GM21825 (cell line): Measurements from ENCODE around the gene BBS10.
"Not testable (repeated sequence)": the region's sequence is repeated elsewhere in the genome, so short reads cannot be mapped to it uniquely, and the experiment has no call there.

ENCODE experiments used
- ATAC-seq: cut with Tn5 transposase; IDR thresholded peaks from one replicate; pipeline ENCODE4 v1.9.1; 2021; ENCODE audit warnings: mild to moderate bottlenecking, moderate library complexity; ENCODE audit not compliant: unreplicated experiment

The BBS10 gene

DNA sequence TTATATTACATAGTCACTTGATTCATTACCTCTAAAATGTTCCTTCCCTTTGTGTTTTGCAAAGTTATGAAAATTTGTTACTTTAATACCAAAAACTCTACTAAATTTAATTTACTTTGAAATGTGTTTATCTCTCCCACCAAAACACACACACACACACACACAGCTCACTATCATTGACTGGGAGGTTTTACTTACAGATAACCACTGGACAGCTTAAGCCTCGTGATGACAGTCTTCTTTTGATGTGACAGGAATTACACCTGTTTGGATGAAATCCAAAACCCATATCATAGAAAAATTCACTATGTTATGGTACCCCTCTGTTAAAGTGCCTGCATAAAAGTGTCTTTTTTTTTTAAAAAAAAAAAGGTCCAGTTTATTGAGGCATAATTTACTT is 15.6 kb downstream of the BBS10 start:
- no peak for ATAC-seq

GRCh38 chr12:76329606-76330005 is 18.6 kb downstream of the BBS10 start:
- ATAC-seq, result no peak

- no peak for ATAC-seq
These were observed 19.1 kb downstream of the BBS10 start for GRCh38 chr12:76329159-76329558.

DNA sequence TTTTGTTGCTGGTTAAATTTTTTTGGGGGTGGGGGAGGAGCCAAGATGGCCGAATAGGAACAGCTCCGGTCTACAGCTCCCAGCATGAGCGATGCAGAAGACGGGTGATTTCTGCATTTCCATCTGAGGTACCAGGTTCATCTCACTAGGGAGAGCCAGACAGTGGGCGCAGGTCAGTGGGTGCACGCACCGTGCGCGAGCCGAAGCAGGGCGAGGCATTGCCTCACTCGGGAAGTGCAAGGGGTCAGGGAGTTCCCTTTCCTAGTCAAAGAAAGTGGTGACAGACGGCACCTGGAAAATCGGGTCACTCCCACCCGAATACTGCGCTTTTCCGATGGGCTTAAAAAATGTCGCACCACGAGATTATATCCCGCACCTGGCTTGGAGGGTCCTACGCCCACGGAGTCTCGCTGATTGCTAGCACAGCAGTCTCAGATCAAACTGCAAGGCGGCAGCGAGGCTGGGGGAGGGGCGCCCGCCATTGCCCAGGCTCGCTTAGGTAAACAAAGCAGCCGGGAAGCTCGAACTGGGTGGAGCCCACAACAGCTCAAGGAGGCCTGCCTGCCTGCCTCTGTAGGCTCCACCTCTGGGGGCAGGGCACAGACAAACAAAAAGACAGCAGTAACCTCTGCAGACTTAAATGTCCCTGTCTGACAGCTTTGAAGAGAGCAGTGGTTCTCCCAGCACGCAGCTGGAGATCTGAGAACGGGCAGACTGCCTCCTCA is 28.5 kb downstream of the BBS10 start:
- ATAC-seq, result not testable (repeated sequence)

DNA sequence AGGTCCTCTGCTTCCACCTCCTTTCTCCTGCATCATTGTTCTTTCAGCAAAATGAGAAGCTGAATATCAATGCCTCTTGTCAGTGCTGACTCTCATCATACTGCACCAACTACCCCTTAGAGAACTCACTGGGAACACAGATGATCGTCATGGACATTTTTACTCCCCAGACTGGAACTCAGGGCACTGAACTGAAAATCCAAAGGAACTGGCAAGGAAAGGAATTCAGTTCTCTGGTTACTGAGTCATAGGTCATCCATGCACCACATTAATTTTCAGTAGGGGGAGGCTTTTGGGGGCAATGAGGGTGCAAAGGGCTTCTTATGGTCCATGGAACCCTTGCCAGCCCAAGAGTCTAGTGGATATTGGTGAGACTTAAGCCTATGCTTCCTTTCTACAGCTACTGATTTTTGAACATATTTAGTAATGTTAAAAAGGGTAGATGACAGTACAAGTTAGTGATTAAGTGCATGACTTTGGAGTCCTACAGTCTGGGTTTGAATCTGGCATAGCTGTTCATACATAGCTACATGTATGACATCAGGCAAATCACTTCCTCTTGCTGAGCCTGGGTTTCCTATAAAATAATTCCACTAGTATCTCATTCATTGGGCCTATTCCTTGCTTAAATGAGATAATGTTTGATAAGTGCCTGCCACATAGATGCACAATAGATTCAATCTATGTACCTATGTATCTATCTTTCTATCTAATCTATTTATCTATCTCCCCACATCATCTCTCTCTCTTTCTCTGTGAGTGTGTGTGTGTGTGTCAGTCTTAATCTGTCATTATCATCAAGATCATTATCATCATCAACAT is 29.2 kb downstream of the BBS10 start:
- ATAC-seq, result no peak

GRCh38 chr12:76317976-76318375 is 30.2 kb downstream of the BBS10 start:
- no peak for ATAC-seq

DNA sequence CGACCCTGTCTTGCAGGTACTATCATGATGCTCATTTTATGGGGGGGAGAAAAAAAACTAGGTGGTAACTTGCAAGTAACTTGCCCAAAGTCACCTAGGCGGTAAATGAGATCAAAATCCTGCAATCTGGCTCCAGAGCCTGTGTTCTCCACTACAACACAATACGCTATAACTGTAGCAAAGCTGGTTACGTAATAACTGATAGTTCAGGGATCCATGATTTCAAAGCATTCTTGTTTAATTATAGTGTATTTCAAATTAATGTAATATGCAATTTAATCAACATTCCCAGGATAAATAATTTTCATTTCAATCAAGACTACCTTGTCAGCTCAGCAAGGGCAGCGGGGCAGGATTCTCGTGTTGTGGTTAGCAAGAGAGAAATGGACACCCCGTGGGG is 31.7 kb downstream of the BBS10 start:
- ATAC-seq, result no peak

GRCh38 chr12:76313299-76313698 is 34.9 kb downstream of the BBS10 start:
- no peak for ATAC-seq

- no peak for ATAC-seq
These were observed 35.9 kb downstream of the BBS10 start for GRCh38 chr12:76312315-76312714.

GRCh38 chr12:76311796-76312195 is 36.4 kb downstream of the BBS10 start:
- ATAC-seq, result no peak

GRCh38 chr12:76310110-76310509 is 38.1 kb downstream of the BBS10 start:
- ATAC-seq, result no peak

GRCh38 chr12:76308866-76309265 is 39.3 kb downstream of the BBS10 start:
- ATAC-seq, result no peak

DNA sequence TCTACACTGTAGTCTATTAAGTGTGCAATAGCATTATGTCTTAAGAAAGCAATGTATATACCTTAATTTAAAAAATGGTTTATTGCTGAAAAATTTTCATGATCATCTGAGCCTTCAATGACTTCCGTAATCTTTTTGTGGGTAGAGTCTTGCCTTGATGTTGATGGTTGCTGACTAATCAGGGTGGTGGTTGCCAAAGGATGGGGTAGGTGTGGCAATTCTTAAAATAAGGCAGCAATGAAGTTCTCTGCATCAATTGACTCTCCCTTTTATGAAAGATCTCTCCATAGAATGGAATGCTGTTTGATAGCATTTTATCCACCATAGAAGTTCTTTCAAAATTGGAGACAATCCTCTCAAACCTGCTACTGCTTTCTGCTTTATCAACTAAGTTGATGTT is 41.1 kb downstream of the BBS10 start:
- ATAC-seq, result no peak

DNA sequence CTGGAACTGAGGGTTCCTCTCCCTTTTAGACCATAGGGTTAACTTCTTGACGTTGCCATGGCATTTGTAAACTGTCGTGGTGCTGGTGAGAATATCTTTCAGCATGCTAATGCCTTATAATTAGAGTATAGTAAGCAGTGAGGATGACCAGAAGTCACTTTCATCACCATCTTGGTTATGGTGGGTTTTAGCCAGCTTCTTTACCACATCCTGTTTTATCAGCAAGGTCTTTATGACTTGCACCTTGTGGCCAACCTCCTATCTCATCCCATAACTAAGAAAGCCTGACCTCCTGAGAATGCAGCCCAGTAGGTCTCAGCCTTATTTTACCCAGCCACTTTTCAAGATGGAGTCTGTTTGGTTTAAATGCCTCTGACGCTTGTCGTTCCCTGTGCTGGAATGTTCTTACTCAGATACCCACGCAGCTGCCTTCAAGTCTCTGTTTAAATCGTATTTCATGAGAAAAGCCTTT is 44.2 kb downstream of the BBS10 start:
- no peak for ATAC-seq

DNA sequence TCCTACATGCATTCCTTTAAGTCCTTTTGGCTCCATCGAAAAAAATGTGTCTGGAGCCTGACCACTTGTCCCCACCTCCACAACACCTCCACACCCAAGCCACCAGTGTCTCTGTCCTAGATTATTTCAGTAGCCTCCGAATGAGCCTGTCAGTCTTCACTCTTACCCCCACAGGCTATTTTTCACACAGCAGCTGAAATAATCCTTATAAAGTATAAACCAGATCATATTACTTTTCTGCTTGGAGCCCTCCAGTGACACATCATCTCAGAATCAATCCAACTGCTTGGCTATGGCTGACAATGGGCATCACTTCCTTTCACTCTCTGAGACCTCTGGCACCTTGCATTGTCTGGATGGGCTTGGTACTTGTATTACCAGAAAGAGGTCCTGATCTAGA is 44.9 kb downstream of the BBS10 start:
- ATAC-seq, result no peak

- ATAC-seq, result no peak
These were observed 47.9 kb downstream of the BBS10 start for GRCh38 chr12:76300297-76300665.

DNA sequence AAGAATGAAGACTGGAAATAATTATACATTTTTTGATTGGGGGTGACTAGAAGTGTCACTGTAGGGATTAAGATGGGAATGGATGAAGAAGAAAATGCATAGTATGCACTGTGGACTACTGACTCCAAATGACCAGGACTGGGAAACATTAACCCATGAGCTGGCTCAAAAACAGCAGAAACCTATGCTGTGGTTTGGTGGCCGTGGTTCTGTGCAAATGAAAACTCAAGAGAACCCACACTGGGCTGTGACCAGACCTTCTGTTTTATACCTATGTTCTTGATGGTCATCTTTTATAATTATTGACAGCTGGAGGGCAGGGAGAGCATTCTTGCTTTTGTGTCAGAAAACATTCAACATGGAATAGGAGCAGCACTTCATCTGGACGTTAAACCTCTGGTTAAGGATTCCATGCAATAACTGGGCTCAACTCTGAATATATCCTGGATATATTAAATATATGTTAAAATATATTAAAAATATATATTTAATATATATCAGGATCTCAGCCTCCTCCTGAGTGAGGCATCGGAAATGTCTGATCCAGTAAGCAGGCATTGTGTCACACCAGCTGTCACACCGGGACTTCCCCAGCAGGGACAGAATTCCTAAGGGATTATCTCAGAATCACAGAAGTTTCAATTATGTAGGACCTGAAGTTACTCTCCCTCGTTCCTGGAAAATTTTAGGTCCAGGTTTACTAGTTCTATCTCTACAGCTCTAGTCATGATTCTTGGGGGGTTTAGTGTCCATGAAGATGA is 48.5 kb downstream of the BBS10 start:
- no peak for ATAC-seq
